ENCODE data around the gene ETNPPL. TPM values are rescaled to one million over a fixed set of nuclear protein-coding genes. Genes with fewer than 3 reads are reported as not detected.

Gene ETNPPL
- total and polyA plus RNA-seq, 9 of the 15 experiments (the other 6 are each of a cell fraction or from before 2014, with no cell fraction given) = 0.06 to 0.14 TPM; not detected in 7

DNA sequence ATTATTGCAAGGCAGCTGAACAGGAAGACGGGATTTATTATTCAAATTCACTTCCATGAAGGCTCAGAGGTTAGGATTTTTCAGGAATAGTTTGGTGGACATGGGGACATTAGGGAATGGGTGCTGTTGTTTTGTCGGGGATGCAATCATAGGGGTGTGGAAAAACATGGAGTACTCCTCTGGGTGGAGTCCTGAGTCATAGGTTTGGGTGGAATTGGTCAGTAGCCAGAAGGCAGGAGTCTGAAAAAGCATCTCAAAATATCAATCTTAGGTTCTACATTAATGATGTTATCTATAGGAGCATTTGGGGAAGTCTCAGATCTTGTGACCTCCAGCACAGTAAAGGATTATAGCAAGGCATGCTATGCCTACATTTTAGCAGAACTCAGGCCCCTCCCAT lies 14.5 kb upstream of the ETNPPL start:
- FAIRE-seq (no peak), DNase-seq (ENCODE audit: extremely low read depth in 1 of 4, low spot score in 3 of 4) (no peak), ATAC-seq (no peak)
- Histone ChIP-seq H3K4me1 (replicated peaks in 1 of 2; ENCODE audit: control insufficient read depth in 2 of 2, insufficient read depth in 2 of 2, low read length in 2 of 2) (no peaks in the 10 kb centered on the region), H3K36me3 (ENCODE audit: control insufficient read depth, insufficient read depth, low read length) (no peaks in the 10 kb centered on the region), H4K20me1 (replicated peaks; ENCODE audit: control insufficient read depth, insufficient read depth, low read length) (no peaks in the 10 kb centered on the region), H3K9ac (ENCODE audit: insufficient read depth in 1 of 2, low read depth in 2 of 2, low read length in 2 of 2) (no peak overlapping the region), H3K9me3 (replicated peaks; ENCODE audit: control insufficient read depth, insufficient read depth, low read depth, low read length) (no peaks in the 10 kb centered on the region), H3K27ac (ENCODE audit: extremely low read depth, low read depth, low read length) (no peak overlapping the region), H3K27me3 (ENCODE audit: control insufficient read depth in 2 of 2, insufficient read depth in 2 of 2, low read length in 2 of 2) (peaks cover 14 to 31% of the 10 kb centered on the region in 2 experiments), H2AFZ (ENCODE audit: low read depth, low read length) (no peak overlapping the region), H3K9me1 (ENCODE audit: control insufficient read depth, insufficient read depth, low read length) (no peaks in the 10 kb centered on the region), H3K4me3 (no peak overlapping the region), H3K79me2 (ENCODE audit: control insufficient read depth, insufficient read depth, low read length) (no peaks in the 10 kb centered on the region), H3K4me2 (ENCODE audit: insufficient read depth, low read length) (no peak overlapping the region)
- intact Hi-C loops (cut with micrococcal nuclease) (no loop called here), in situ Hi-C loops (cut with MboI) (no loop called here)
- WGBS (ENCODE audit: insufficient coverage, low coverage, missing lambda C conversion rate) = 4% methylated on average over 2 of the region's 2 CpGs
- ChIA-PET POLR2A (no interaction called here), CTCF (ENCODE audit: low intra/inter-chr PET ratio) (interaction anchor here (0.6 kb wide), 1 partner anchor 289 kb away, joined by 4 read pairs; no protein-coding TSS in a partner anchor)
- BruUV-seq (replicated peaks) = no TSS peak
- TF ChIP-seq MYNN (IDR thresholded peaks at IDR 0.05) (no peak), MYNN (CRISPR knock-in tag; IDR thresholded peaks at IDR 0.05) (no peak), JUND (IDR thresholded peaks at IDR 0.05; ENCODE audit: borderline replicate concordance, low read depth, low read length) (no peak), JUND (tag; IDR thresholded peaks at IDR 0.05; ENCODE audit: borderline replicate concordance, low read depth, low read length) (peak; percentile 44; the same call in 2 of the 3 replicates)

DNA sequence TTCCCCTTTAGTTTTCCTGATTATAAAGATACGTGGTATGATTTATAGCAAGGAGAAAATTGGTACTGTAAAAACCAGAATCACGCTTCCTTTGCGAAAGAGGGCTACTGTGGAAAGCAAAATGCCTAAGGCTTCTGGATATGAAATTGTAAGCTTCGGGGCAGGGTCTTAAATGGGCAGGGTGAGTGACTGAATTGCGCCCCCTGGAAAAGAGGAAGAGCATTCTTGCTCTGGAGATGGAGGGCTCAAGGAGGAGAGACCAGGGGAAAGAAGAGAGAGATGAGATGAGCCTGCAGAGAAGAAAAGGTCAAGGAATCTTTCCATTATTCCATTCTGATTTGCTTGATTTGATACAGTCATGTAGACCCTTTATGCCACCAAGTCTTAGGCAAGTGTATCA lies 13.1 kb upstream of the ETNPPL start:
- H3K9ac ChIP-seq (ENCODE audit: insufficient read depth in 1 of 2, low read depth in 2 of 2, low read length in 2 of 2) = no peak overlapping the region
- no peaks in the 10 kb centered on the region for H3K9me3 ChIP-seq (replicated peaks; ENCODE audit: control insufficient read depth, insufficient read depth, low read depth, low read length)
- H2AFZ ChIP-seq (ENCODE audit: low read depth, low read length) = no peak overlapping the region
- FAIRE-seq (no peak), ATAC-seq (no peak), DNase-seq (ENCODE audit: extremely low read depth in 1 of 4, low spot score in 3 of 4) (peak in 1 of 4 experiments; percentile 12)
- ChIA-PET POLR2A (no interaction called here), CTCF (ENCODE audit: low intra/inter-chr PET ratio) (no interaction called here)
- intact Hi-C loops (cut with micrococcal nuclease) (no loop called here), in situ Hi-C loops (cut with MboI) (no loop called here)
- no peak overlapping the region for H3K4me3 ChIP-seq
- H3K36me3 ChIP-seq (ENCODE audit: control insufficient read depth, insufficient read depth, low read length) = no peaks in the 10 kb centered on the region
- no peaks in the 10 kb centered on the region for H3K4me1 ChIP-seq (replicated peaks in 1 of 2; ENCODE audit: control insufficient read depth in 2 of 2, insufficient read depth in 2 of 2, low read length in 2 of 2)
- H3K27me3 ChIP-seq (ENCODE audit: control insufficient read depth in 2 of 2, insufficient read depth in 2 of 2, low read length in 2 of 2) = peaks cover 11 to 29% of the 10 kb centered on the region in 2 experiments
- TF ChIP-seq BACH1 (tag; IDR thresholded peaks at IDR 0.05) (no peak), SPI1 (IDR thresholded peaks at IDR 0.05; ENCODE audit: borderline replicate concordance, low read depth, low read length) (peak; percentile 68; the same call in 1 of the 2 replicates), THRA (IDR thresholded peaks at IDR 0.05) (no peak), NFE2 (IDR thresholded peaks at IDR 0.05; ENCODE audit: low read depth) (no peak), RBM17 (IDR thresholded peaks at IDR 0.05; ENCODE audit: borderline replicate concordance, low read depth, low read length) (no peak)
- no peaks in the 10 kb centered on the region for H4K20me1 ChIP-seq (replicated peaks; ENCODE audit: control insufficient read depth, insufficient read depth, low read length)
- no peaks in the 10 kb centered on the region for H3K79me2 ChIP-seq (ENCODE audit: control insufficient read depth, insufficient read depth, low read length)
- H3K9me1 ChIP-seq (ENCODE audit: control insufficient read depth, insufficient read depth, low read length) = no peaks in the 10 kb centered on the region
- H3K4me2 ChIP-seq (ENCODE audit: insufficient read depth, low read length) = no peak overlapping the region
- H3K27ac ChIP-seq (ENCODE audit: extremely low read depth, low read depth, low read length) = no peak overlapping the region
- 0% methylated on average over 5 of the region's 5 CpGs for WGBS (ENCODE audit: insufficient coverage, low coverage, missing lambda C conversion rate)
- BruUV-seq (replicated peaks) = no TSS peak
